NCI-H1105 (cell line): ENCODE results near the gene SCN4B.

ENCODE experiments used
- DNase-seq: peaks from one replicate; lab custom pipeline; 2025; lab: John Stamatoyannopoulos, UW

Gene SCN4B

GRCh38 chr11:118129471-118130172 is 23.0 kb downstream of the SCN4B start:
- DNase-seq: no peak

GRCh38 chr11:118128721-118129470 is 23.7 kb downstream of the SCN4B start:
- no peak for DNase-seq

GRCh38 chr11:118128310-118128709 is 24.3 kb downstream of the SCN4B start:
- DNase-seq: no peak

DNA sequence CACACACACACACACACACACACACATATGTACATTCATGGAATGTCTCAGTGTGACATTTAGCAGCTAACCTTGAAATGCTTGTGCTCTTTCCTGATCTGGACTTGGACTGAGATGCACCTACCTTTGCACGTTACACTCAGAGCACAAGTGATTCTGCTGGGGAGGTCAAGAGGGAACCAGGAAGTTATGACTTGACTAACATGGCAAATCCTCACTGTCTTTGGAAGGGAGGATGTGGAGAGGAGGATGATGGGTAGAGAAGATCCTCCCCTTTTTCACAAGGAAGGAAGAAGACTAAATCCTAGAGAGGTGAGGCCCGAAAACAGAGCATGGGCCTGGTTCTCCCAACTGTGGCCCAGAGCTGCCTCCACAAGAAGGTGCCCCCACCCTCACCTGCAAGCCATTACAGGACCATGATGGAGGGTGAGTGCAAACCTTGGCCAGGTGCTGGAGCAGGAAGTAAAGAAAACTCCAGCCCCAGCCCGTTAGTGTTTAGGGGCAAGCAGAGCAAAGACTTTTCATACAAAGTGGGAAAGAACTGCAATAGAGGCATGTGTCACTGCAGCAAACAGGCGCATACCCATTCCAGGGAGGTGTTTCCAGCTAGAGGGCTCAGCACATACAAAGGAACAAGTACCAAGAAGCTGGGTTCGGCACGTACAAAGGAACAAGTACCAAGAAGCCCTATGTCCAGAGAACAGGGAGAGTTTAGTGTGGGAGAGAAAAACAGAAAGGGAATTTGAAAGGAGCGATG is 26.4 kb downstream of the SCN4B start:
- DNase-seq: no peak

DNA sequence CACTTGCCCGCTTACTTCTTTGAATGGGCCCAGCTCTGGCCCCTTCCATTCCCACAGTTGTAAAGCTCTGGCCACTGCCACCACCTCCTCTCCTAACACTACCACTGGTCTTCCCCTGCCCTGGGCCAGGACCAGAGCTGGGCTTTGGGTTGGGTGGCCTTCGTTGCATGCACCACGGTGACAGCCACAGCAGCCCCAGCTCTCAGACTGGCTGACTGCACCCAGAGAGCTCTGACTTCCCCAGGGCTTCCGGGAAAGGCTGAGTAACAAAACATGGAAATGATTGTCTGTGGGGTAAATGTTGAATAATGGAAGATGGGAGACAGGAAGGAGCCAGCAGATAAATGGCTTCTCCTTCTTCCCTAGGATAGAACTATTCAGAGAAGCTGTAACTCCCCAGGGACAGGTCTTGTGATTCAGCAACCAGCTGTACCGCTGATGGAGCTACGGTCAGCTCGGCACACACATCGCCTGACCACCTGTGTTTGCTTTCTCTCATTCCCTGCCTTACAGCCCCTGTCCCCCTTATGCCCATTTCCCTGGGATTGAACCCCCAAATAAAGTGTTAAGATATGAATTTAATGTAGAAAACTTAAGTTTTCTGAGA is 27.6 kb downstream of the SCN4B start:
- DNase-seq: no peak

- DNase-seq: no peak
Observed at GRCh38 chr11:118120793-118121192, 31.8 kb downstream of the SCN4B start.

- no peak for DNase-seq
Observed at GRCh38 chr11:118117790-118118601, 34.6 kb downstream of the SCN4B start.

DNA sequence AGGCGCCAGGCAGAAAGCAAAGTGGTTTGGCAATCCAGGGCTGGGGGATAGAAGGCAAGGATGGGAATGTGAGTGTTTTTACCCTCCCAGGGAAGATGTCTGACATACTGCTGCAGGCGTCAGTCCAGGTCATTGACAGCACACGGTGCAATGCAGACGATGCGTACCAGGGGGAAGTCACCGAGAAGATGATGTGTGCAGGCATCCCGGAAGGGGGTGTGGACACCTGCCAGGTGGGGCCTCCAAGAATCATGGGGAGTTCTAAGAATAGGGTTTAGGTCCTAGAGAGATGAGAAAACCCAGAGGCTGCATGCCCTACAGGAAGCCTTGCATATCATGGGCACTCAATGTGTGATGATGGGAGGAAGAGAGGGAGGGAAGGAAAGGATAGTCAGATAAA is 37.6 kb downstream of the SCN4B start:
- DNase-seq: no peak

DNA sequence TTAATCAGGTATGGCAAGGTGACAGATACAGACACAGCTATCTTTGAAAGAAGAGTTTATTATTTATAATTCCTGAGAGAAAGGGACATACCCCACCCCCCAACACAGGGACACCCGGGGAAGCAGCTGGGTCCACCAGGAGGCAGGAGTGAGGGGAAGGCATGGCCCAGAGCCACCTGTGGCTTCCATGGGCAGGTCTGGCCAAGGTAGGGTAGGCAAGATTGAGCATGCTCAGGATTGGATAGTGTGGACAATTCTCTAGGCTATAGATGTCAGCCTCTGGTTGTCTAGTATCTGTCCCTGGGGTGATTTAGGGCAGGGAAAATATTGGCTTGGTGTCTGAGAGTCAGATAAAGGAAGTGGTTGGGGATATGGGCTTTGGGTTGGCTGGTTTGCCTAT is 38.4 kb downstream of the SCN4B start:
- DNase-seq: no peak

GRCh38 chr11:118112711-118113430 is 39.8 kb downstream of the SCN4B start:
- DNase-seq: no peak

GRCh38 chr11:118111744-118112035 is 40.9 kb downstream of the SCN4B start:
- DNase-seq: no peak

- no peak for DNase-seq
Observed at GRCh38 chr11:118111019-118111743, 41.4 kb downstream of the SCN4B start.

DNA sequence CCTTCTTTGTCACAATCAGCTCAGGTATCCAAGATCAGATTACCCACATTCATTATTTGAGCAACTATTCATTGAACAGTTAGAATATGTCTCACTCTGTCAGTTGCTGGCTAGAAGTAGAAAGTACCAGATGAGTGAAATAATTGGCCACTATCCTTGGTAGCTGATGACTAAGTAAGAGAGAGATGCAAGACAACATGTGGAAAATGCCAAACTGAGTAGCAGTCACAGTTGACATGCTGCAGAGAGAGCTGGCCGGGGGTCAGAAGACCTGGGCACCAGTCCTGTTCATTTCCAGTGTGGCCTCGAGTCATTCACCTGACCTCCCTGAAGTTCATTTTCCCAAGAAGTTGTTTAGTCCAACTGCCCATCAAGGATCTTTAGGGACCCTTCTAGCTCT is 43.4 kb downstream of the SCN4B start:
- no peak for DNase-seq

GRCh38 chr11:118108513-118108912 is 44.1 kb downstream of the SCN4B start:
- DNase-seq: no peak

DNA sequence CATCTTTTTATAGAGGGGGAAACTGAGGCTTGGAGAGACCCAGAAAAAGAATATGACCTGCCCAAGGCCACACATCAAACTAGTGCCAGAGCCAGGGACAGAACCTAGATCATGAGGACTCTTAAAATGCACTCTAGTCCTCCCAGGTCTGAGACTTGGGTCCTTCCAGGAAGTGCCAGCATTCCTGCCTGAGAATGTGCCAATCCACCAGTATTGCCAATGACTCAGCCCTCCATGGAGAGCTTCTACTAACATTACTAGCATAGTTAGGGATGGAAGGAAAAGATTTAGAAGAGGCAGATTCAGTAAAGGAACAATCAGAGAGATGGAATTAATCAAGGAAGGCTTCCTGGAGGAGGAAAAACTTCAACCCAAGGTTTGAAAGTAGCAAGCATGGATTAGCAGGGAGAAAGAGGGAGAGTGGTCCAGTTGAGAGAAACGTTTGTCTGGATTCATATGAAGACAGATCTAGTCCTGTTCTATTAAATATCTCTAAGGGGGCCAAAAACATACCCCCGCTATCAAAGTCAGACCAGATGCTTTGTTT is 45.8 kb downstream of the SCN4B start:
- no peak for DNase-seq

- no peak for DNase-seq
Observed at GRCh38 chr11:118105657-118106305, 46.8 kb downstream of the SCN4B start.

GRCh38 chr11:118104491-118104890 is 48.1 kb downstream of the SCN4B start:
- DNase-seq: no peak

GRCh38 chr11:118102721-118103261 is 49.8 kb downstream of the SCN4B start:
- DNase-seq: no peak

DNA sequence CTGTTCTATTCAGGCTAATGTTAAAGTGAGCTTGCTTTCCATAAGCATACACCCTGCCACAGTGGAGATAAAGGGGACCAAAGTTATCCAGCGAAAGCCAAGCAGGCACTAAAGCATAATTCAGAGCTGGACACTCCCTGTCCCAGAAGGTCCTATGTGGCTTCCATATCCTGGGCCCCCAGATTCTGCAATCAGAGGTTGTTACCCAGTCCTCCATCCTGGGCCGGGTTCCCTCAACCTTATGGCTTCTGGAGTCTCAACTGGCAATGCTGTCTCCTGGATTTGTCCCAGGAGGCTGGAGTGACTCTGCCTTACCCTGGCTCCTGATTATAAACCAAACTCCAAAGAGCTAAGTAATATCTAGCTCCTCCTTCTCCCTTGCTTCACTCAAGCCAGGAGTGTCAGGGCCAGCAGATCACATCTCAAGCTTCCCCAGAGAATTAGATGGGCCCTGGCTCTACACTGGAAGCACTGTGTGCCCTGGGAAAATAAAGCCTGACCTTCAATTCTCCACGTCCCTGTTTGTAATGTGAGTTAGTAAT is 51.9 kb downstream of the SCN4B start:
- no peak for DNase-seq
